Uterus (tissue), 2 donors: ENCODE data around the gene EXOC4.

ENCODE experiments used
- CTCF ChIP-seq, 4 experiments: fragments of 200-600 bp in 2 of 4; fragments of 450-650 bp in 2 of 4; sonication (generic) in 2 of 4; IDR thresholded peaks; one replicate each; pipeline ENCODE4 v1.5.1; 2016 to 2019; ENCODE audit warnings: antibody characterized with exemption in 4 of 4, mild to moderate bottlenecking in 2 of 4, moderate library complexity in 1 of 4
- POLR2A ChIP-seq, 2 donors: fragments of 450-650 bp; IDR thresholded peaks; one replicate each; pipeline ENCODE4 v1.6.1; 2016; ENCODE audit warnings: antibody characterized with exemption in 2 of 2, mild to moderate bottlenecking in 1 of 2, moderate library complexity in 1 of 2

GRCh38 chr7:133672866-133673265, 420.0 kb downstream of the EXOC4 start:
- TF ChIP-seq CTCF (IDR thresholded peaks at IDR 0.05), result no peak
- TF ChIP-seq POLR2A (IDR thresholded peaks at IDR 0.05), result no peak
